GM23338 (cell line): ENCODE data around the gene CASK.

Experiments used
- CREB1 ChIP-seq: fragments of 250-450 bp; sonication (Bioruptor Pico); IDR thresholded peaks from 2 replicates; pipeline ENCODE4 v1.5.0; 2020; ENCODE audit warnings: low read depth, mild to moderate bottlenecking, moderate library complexity
- EZH2 ChIP-seq: fragments of 200-600 bp; sonication (generic); IDR thresholded peaks from one replicate; pipeline ENCODE4 v1.8.0; 2017; ENCODE audit warnings: antibody characterized with exemption, mild to moderate bottlenecking, low read depth; ENCODE audit not compliant: unreplicated experiment
- EZH2phosphoT487 ChIP-seq: fragments of 200-600 bp; sonication (generic); IDR thresholded peaks from one replicate; pipeline ENCODE4 v1.8.1; 2018; ENCODE audit warnings: antibody characterized with exemption; ENCODE audit not compliant: unreplicated experiment
- JUNB ChIP-seq: IDR thresholded peaks from one replicate; pipeline ENCODE4 v1.6.1; 2016; ENCODE audit warnings: antibody characterized with exemption; ENCODE audit not compliant: unreplicated experiment
- NANOG ChIP-seq: IDR thresholded peaks from 2 replicates; pipeline ENCODE4 v1.6.1; 2016; ENCODE audit warnings: antibody characterized with exemption, borderline replicate concordance
- POLR2AphosphoS5 ChIP-seq: IDR thresholded peaks from 2 replicates; pipeline ENCODE4 v1.6.1; 2016; ENCODE audit warnings: antibody characterized with exemption, low read depth
- REST ChIP-seq: IDR thresholded peaks from one replicate; pipeline ENCODE4 v1.6.1; 2018; ENCODE audit warnings: antibody characterized with exemption; ENCODE audit not compliant: unreplicated experiment
- ZNF114 ChIP-seq: fragments of 250-450 bp; sonication (Bioruptor Pico); IDR thresholded peaks from 2 replicates; pipeline ENCODE4 v1.5.0; 2020; ENCODE audit warnings: mild to moderate bottlenecking, moderate library complexity
- ZNF331 ChIP-seq: fragments of 250-450 bp; sonication (Bioruptor Pico); IDR thresholded peaks from 2 replicates; pipeline ENCODE4 v1.5.0; 2020; ENCODE audit warnings: low read depth, mild to moderate bottlenecking, moderate library complexity
- TF ChIP-seq, protein P1 (sequence below), 2 experiments: fragments of 200-600 bp in 1 of 2; sonication (generic) in 1 of 2; conservative IDR thresholded peaks; 2 replicates each; pipeline versions ENCODE4 v1.5.1 to v1.6.1; 2016 to 2017; ENCODE audit warnings: antibody characterized with exemption in 2 of 2, low read depth in 2 of 2, mild to moderate bottlenecking in 2 of 2, moderate library complexity in 1 of 2

DNA sequence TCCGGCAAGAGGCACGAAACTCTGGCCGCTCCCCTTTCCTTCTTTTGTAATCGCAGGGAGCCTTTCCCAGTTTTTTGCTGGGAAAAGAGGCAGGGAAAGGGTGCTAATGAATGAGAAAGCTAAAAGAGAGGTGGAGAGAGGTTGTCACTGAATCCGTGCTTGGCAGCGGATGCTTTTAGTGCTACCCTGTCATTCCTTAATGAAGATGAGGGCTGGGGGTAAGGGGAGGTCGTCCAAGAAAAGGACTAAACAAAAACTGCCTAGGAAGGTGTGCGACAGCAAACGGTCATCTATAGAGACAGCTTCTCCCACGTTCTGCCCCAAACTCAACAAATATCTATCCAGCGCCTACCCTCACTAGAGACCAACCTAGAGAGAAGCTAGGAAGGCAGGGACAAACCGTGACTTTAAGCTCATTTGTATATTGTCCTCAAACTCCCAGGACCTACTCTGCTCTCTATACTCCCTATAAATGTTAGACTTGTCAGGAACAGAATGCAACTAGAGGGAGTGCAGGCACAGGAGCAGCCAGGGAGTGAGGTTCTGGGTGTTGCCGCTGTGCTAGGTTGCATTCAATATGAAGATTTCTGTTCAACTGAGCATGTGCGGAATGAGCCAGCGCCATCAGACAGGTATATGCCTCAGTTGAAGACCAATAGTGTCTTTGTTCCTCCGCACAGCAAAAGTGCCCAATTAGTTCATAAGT, 777 bp upstream of the CASK start:
- TF ChIP-seq REST (no peak), POLR2AphosphoS5 (no peak), EZH2 (no peak), JUNB (no peak), CREB1 (CRISPR knock-in tag) (no peak), EZH2phosphoT487 (no peak), NANOG (no peak), ZNF331 (CRISPR knock-in tag) (no peak), ZNF114 (CRISPR knock-in tag) (no peak)
- TF ChIP-seq, protein P1, sequence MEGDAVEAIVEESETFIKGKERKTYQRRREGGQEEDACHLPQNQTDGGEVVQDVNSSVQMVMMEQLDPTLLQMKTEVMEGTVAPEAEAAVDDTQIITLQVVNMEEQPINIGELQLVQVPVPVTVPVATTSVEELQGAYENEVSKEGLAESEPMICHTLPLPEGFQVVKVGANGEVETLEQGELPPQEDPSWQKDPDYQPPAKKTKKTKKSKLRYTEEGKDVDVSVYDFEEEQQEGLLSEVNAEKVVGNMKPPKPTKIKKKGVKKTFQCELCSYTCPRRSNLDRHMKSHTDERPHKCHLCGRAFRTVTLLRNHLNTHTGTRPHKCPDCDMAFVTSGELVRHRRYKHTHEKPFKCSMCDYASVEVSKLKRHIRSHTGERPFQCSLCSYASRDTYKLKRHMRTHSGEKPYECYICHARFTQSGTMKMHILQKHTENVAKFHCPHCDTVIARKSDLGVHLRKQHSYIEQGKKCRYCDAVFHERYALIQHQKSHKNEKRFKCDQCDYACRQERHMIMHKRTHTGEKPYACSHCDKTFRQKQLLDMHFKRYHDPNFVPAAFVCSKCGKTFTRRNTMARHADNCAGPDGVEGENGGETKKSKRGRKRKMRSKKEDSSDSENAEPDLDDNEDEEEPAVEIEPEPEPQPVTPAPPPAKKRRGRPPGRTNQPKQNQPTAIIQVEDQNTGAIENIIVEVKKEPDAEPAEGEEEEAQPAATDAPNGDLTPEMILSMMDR (conservative IDR thresholded peaks at IDR 0.05; ENCODE audit: low read depth in 2 of 2), result no peak
